Vagina (tissue), 2 donors: Measurements from ENCODE around the gene C1orf21. TPM values are rescaled to one million over a fixed set of nuclear protein-coding genes. Genes with fewer than 3 reads are reported as not detected.
"Not testable (repeated sequence)": the region's sequence is repeated elsewhere in the genome, so short reads cannot be mapped to it uniquely, and the experiment has no call there.

ENCODE experiments used
- DNase-seq, 2 donors: peaks; one replicate each; pipeline ENCODE4 v3.0.0-alpha.2; 2017; ENCODE audit errors: extremely low spot score in 2 of 2
- H3K27ac ChIP-seq: fragments of 200-600 bp; sonication (generic); one replicate; pipeline ENCODE4 v1.5.1; 2019
- H3K27me3 ChIP-seq: fragments of 200-600 bp; sonication (generic); one replicate; pipeline ENCODE4 v1.5.1; 2019
- H3K36me3 ChIP-seq, 2 donors: fragments of 200-600 bp; sonication (generic); one replicate each; pipeline ENCODE4 v1.5.1; 2017 to 2019
- H3K4me1 ChIP-seq: fragments of 200-600 bp; sonication (generic); one replicate; pipeline ENCODE4 v1.5.1; 2019
- H3K4me3 ChIP-seq, 2 donors: fragments of 200-600 bp; sonication (generic); 1 replicate in 1 of 2; 2 replicates in 1 of 2; pipeline ENCODE4 v1.5.1; 2016 to 2019
- H3K9me3 ChIP-seq: fragments of 200-600 bp; sonication (generic); one replicate; pipeline ENCODE4 v1.5.1; 2019
- CTCF ChIP-seq, 3 experiments: fragments of 450-650 bp in 2 of 3; fragments of 200-600 bp in 1 of 3; sonication (generic) in 1 of 3; IDR thresholded peaks; one replicate each; pipeline ENCODE4 v1.5.1; 2017 to 2019; ENCODE audit warnings: antibody characterized with exemption in 3 of 3, mild to moderate bottlenecking in 2 of 3, moderate library complexity in 2 of 3
- POLR2A ChIP-seq, 2 donors: fragments of 450-650 bp; IDR thresholded peaks; one replicate each; pipeline ENCODE4 v1.6.1; 2017; ENCODE audit warnings: antibody characterized with exemption in 2 of 2, mild to moderate bottlenecking in 2 of 2, moderate library complexity in 2 of 2
- POLR2AphosphoS5 ChIP-seq, 2 donors: sonication (generic); formaldehyde crosslinking; IDR thresholded peaks; one replicate each; pipeline ENCODE4 v1.9.0; 2017; ENCODE audit warnings: antibody characterized with exemption in 2 of 2, mild to moderate bottlenecking in 2 of 2, low read depth in 1 of 2; ENCODE audit not compliant: insufficient read depth in 1 of 2
- intact Hi-C: fragments of 100-400 bp; cut with DNase I; formaldehyde crosslinking; loops from one replicate; pipeline ENCODE4 v1.15.1; 2023
- total RNA-seq: library from RNA; depleted of rRNA; stranded (reverse); fragments of >200 nt; gene quantifications from one replicate; pipeline ENCODE4 v1.2.3, GENCODE V29; 2016

Gene C1orf21
- total RNA-seq = 24.1 TPM

GRCh38 chr1:184386312-184387068 is at the start of gene C1orf21:
Gene C1orf21, plus strand, starts transcription at chr1:184387029. Its CDS starts 90,481 bp downstream, at chr1:184477510.
- Histone ChIP-seq H3K9me3 (no peaks in the 10 kb centered on the region), H3K4me1 (peaks cover 39% of the 10 kb centered on the region), H3K27me3 (no peaks in the 10 kb centered on the region), H3K4me3 (peak within 1 kb of the TSS; percentile 68 to 95), H3K27ac (peak within 1 kb of the TSS; percentile 95), H3K36me3 (no peaks in the 10 kb centered on the region)
- intact Hi-C loops = loop anchor here (5.0 to 10.0 kb wide), 2 partner anchors 176 to 768 kb away; partner anchors contain the start of genes SWT1 and TRMT1L
- TF ChIP-seq POLR2AphosphoS5 (IDR thresholded peaks at IDR 0.05; ENCODE audit: insufficient read depth in 1 of 2, low read depth in 1 of 2) = no peak
- peak in 1 of 2 donors; percentile 94 for TF ChIP-seq POLR2A (IDR thresholded peaks at IDR 0.05)
- no peak for DNase-seq

GRCh38 chr1:184337865-184338264 is 49.0 kb upstream of the C1orf21 start:
- H3K36me3 ChIP-seq, H3K27ac ChIP-seq, intact Hi-C loops: not testable (repeated sequence)

GRCh38 chr1:184340984-184341383 is 45.8 kb upstream of the C1orf21 start:
- Histone ChIP-seq H3K4me1 (no peaks in the 10 kb centered on the region), H3K4me3 (no peak overlapping the region), H3K36me3 (no peaks in the 10 kb centered on the region), H3K27ac (no peak overlapping the region), H3K27me3 (no peaks in the 10 kb centered on the region), H3K9me3 (no peaks in the 10 kb centered on the region)
- no peak for TF ChIP-seq CTCF (IDR thresholded peaks at IDR 0.05)
- no peak for TF ChIP-seq POLR2AphosphoS5 (IDR thresholded peaks at IDR 0.05; ENCODE audit: insufficient read depth in 1 of 2, low read depth in 1 of 2)
- no peak for TF ChIP-seq POLR2A (IDR thresholded peaks at IDR 0.05)
- no peak for DNase-seq
- intact Hi-C loops = no loop called here

More at GRCh38 chr1:184337865-184338264, 49.0 kb upstream of the C1orf21 start:
- not testable (repeated sequence) for H3K27me3 ChIP-seq, H3K4me3 ChIP-seq, H3K9me3 ChIP-seq, H3K4me1 ChIP-seq, DNase-seq

GRCh38 chr1:184350573-184350972 is 36.3 kb upstream of the C1orf21 start:
- DNase-seq = no peak
- intact Hi-C loops = no loop called here
- H3K27ac ChIP-seq = no peak overlapping the region
- H3K4me1 ChIP-seq = no peaks in the 10 kb centered on the region
- H3K4me3 ChIP-seq = no peak overlapping the region
- no peaks in the 10 kb centered on the region for H3K27me3 ChIP-seq
- no peaks in the 10 kb centered on the region for H3K36me3 ChIP-seq
- no peaks in the 10 kb centered on the region for H3K9me3 ChIP-seq
- TF ChIP-seq POLR2AphosphoS5 (IDR thresholded peaks at IDR 0.05; ENCODE audit: insufficient read depth in 1 of 2, low read depth in 1 of 2) = no peak
- no peak for TF ChIP-seq CTCF (IDR thresholded peaks at IDR 0.05)
- no peak for TF ChIP-seq POLR2A (IDR thresholded peaks at IDR 0.05)

- Histone ChIP-seq H3K36me3 (no peaks in the 10 kb centered on the region), H3K4me3 (no peak overlapping the region), H3K27ac (no peak overlapping the region), H3K9me3 (no peaks in the 10 kb centered on the region), H3K4me1 (no peaks in the 10 kb centered on the region), H3K27me3 (no peaks in the 10 kb centered on the region)
- no peak for DNase-seq
- intact Hi-C loops = no loop called here
- TF ChIP-seq POLR2AphosphoS5 (IDR thresholded peaks at IDR 0.05; ENCODE audit: insufficient read depth in 1 of 2, low read depth in 1 of 2) = no peak
- no peak for TF ChIP-seq CTCF (IDR thresholded peaks at IDR 0.05)
- no peak for TF ChIP-seq POLR2A (IDR thresholded peaks at IDR 0.05)
Observed at GRCh38 chr1:184351416-184351975, 35.3 kb upstream of the C1orf21 start.

- TF ChIP-seq POLR2A (IDR thresholded peaks at IDR 0.05) (no peak), POLR2AphosphoS5 (IDR thresholded peaks at IDR 0.05; ENCODE audit: insufficient read depth in 1 of 2, low read depth in 1 of 2) (no peak), CTCF (IDR thresholded peaks at IDR 0.05) (no peak)
- Histone ChIP-seq H3K27me3 (no peaks in the 10 kb centered on the region), H3K4me3 (no peak overlapping the region), H3K27ac (no peak overlapping the region), H3K9me3 (no peaks in the 10 kb centered on the region), H3K36me3 (no peaks in the 10 kb centered on the region), H3K4me1 (no peaks in the 10 kb centered on the region)
- DNase-seq = no peak
- intact Hi-C loops = no loop called here
Observed at GRCh38 chr1:184352776-184353175, 34.1 kb upstream of the C1orf21 start.
